ENCODE results near the gene DDR1.
A peak's percentile ranks its signal among the peaks of the same experiment; 100 is the strongest.
"Not testable (repeated sequence)": the region's sequence is repeated elsewhere in the genome, so short reads cannot be mapped to it uniquely, and the experiment has no call there.

Gene DDR1

GRCh38 chr6:30883685-30884520 lies at the start of gene DDR1:
Gene DDR1, plus strand, starts transcription at chr6:30884519. Its CDS starts 4,211 bp downstream, at chr6:30888730.
- DNase-seq (ENCODE audit: low read depth in 2 of 2): peak in 1 of 2 donors; percentile 34

DNA sequence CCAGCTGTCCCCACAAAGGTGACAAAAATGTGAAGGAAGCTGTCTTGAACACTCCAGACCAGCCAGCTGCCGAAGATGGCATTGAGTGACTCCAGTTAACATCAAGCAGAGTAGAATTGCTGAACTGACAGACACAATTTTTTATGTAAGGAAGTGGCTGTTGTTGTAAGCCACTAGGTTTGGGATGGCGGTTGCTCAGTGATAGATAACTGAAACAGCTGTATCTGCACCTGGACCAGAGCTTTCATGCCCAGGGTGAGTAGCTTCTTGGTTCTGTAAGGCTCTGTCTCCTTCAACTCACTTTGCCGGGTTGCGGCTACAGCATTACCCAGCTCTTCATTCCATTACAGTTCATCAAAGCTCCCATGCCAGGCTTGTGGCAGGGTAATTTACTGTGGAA lies 49.7 kb upstream of the DDR1 start:
- no peak for DNase-seq (ENCODE audit: low read depth in 2 of 2)

- no peak for DNase-seq (ENCODE audit: low read depth in 2 of 2)
Observed at GRCh38 chr6:30835576-30835975, 48.7 kb upstream of the DDR1 start.

- no peak for DNase-seq (ENCODE audit: low read depth in 2 of 2)
Observed at GRCh38 chr6:30836431-30836866, 47.9 kb upstream of the DDR1 start.

DNA sequence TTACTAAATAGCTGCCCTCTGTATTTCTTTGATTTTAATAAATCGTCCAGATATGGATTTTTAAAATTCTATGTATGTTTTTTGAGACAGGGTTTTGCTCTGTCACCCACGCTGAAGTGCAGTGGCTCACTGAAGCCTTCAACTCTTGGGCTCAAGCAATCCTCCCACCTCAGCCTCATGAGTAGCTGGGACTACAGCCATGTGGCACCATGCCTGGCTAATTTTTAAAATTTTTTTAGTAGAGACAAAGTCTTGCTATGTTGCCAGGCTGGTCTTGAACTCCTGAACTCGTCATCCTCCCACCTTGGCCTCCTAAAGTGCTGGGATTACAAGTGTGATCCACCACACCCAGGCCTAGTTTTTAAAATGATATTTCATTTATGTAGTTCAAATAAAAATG lies 47.4 kb upstream of the DDR1 start:
- DNase-seq (ENCODE audit: low read depth in 2 of 2): no peak

GRCh38 chr6:30837432-30837831 lies 46.9 kb upstream of the DDR1 start:
- no peak for DNase-seq (ENCODE audit: low read depth in 2 of 2)

DNA sequence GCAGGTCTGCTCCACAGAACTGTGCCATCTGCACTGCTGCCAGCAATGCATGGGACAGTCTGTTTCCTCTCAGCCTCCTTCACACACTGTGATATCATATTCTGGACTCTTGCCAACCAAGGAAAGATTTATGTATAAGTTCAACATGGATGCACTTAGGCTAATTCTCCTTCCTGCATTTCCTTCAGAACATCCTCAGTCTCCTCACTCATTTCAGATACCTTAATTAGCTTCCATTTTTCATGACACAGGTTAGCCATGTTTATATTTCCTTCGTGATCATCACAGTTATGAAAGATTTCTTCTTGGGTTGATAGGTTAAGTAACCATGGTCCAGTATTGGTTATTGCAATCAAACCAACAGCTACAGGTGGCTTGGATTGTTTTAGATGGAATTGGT lies 46.4 kb upstream of the DDR1 start:
- no peak for DNase-seq (ENCODE audit: low read depth in 2 of 2)

- no peak for DNase-seq (ENCODE audit: low read depth in 2 of 2)
Observed at GRCh38 chr6:30839671-30840070, 44.6 kb upstream of the DDR1 start.

- no peak for DNase-seq (ENCODE audit: low read depth in 2 of 2)
Observed at GRCh38 chr6:30840084-30840934, 44.0 kb upstream of the DDR1 start.

DNA sequence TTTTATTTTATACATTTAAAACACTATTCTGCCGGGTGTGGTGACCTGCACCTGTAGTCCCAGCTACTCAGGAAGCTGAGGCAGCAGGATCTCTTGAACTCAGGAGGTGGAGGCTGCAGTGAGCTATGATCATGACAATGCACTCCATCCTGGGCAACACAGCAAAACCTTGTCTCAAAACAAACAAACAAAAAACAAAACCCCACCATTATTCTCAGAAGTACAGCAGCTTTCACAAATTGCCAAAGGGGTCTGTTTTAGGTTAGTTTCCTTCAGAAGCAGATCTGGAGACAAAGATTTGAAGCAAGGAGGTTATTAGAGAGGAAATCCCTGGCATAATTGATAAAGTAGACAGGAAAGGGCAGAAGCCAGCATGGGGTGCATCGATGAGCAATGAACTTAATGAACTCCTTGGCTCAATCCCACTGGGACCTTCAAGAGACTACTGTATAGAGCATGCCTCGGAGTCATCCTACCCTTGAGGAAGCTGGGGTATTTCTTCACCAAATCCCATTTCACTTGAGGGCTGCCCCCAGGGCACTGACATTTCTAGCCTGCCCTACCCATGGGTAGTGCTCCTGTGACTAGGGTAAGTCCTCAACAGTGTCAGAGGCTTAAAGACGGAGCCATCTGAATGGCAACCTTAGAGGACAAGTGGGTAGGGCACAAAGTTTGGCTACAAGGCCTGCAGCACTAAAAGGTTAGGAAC lies 43.2 kb upstream of the DDR1 start:
- DNase-seq (ENCODE audit: low read depth in 2 of 2): no peak

DNA sequence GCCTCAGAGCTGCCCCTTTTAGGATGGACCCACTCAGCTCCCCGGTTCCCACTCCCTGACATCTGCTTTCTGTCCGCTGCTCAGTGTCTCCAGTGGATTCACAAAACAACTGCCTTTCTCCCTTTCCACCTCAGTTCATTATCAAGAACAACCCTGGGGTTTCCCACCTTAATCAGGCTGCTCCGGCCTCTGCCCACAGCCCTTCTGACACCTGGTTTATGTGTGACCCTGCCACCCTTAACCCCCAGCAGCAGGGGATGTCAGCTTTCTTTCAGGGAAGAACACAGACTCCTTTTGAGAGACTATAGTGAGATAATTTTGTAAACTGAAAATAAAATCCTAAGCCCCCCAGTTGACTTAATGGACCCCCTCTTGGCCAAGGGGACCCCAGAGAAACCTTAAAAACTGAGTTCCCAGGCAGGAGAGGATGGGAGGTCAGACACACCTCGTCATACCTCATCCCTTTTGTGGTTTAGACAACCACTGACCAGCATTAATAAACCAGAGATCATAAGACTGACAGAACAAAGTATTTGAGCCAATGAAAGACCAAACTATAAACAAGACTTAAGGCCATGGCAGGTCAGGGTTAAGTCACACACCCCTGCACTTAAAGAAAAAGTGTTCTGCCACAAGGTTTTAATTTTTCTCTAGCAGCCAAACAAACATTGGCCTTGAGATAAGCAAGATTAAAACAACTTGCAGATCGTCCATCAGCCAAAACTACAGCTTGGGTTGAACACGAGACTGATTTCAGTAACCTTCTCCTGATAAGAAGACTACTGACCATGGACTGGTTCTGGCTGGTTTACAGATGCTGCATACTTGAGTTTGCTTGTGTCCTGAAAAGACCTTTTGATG lies 42.4 kb upstream of the DDR1 start:
- DNase-seq (ENCODE audit: low read depth in 2 of 2): no peak

DNA sequence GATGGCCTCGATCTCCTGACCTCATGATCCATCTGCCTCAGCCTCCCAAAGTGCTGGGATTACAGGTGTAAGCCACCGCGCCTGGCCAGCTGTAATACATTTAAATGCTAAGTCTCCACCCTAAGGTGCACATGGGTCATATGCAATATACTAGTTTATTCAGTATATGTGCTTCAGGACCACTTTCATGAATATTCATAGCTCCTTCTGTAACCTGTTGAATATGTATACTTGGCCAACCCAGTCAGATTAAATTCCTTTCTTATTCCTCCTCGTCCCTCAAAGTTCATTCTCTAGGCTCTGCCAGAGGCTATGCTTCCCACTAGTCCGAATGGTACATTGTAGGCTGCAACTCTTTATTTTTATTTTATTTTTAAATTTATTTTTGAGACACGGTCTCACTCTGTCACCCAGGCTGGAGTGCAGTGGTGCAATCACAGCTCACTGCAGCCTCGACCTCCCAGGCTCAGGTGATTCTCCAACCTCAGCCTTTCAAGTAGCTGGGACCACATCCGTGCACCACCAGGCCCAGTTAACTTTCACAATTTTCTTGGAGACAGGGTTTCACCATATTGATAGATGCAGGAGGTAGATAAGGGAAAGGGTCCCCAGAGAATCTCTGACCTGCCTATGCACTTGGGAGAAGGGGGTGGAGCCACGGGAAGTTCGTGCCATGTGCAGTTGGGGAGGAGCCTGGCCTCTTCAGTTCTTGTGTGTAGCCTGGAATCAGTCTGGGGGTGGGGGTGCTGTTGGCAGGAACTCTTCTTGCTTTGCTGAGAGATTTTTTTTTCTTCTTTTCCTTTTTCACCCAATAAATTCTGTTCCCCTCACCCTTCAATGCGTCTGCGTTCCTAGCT lies 41.3 kb upstream of the DDR1 start:
- no peak for DNase-seq (ENCODE audit: low read depth in 2 of 2)

GRCh38 chr6:30843611-30843998 lies 40.7 kb upstream of the DDR1 start:
- no peak for DNase-seq (ENCODE audit: low read depth in 2 of 2)

GRCh38 chr6:30844118-30844535 lies 40.2 kb upstream of the DDR1 start:
- DNase-seq (ENCODE audit: low read depth in 2 of 2): no peak

DNA sequence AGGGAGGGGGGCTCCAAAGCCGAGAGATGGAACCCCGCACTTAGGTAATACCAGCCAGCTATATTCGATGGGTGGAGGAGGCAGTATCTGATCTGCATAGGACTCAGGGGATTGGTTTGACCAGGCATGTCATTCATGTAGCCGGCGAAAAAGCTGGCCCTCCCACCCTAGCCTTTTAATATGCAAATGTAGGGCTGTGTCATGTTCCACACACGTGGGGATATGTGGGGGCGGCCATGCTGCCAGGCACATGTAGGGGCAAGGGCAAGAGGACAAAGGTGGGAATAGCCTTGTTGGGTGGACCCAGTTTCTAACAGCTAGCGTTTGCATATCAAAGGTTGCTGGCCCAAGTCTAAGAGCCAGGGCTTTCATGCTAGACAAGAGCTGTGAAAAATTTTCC lies 39.1 kb upstream of the DDR1 start:
- no peak for DNase-seq (ENCODE audit: low read depth in 2 of 2)

DNA sequence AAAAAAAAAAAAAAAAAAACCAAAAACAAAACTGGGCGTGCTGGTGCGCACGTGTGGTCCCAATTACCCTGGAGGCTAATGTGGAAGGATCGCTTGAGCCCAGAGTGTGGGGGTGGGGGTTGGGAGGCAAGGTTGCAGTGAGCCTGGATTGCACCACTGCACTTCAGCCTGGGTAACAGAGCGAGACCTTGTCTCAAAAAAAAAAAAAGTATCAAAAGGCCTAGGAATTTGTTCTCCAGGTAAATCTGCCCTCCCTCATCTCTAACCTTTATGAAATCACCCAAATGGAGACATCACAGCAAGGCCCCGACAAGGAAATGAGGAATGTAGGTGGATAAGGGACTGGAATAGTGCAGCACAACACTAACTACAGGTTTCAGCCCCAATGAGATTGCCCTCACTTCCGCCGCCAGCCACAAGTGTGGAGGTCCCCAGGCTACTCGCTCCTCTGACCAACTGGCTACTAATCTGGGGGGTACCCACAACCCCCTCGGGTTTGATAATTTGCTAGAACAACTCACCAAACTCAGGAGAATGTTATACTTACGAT lies 36.8 kb upstream of the DDR1 start:
- no peak for DNase-seq (ENCODE audit: low read depth in 2 of 2)

- DNase-seq (ENCODE audit: low read depth in 2 of 2): no peak
Observed at GRCh38 chr6:30847971-30848436, 36.3 kb upstream of the DDR1 start.

GRCh38 chr6:30849903-30850651 lies 34.2 kb upstream of the DDR1 start:
- DNase-seq (ENCODE audit: low read depth in 2 of 2): no peak

- DNase-seq (ENCODE audit: low read depth in 2 of 2): not testable (repeated sequence)
Observed at GRCh38 chr6:30852459-30852858, 31.9 kb upstream of the DDR1 start.

All from stimulated activated CD8-positive, alpha-beta memory T cell treated with anti-CD3 and anti-CD28 coated beads, Interleukin-15, amount 100 ng/mL, for 48 hours (primary cell).